H1 (cell line): Measurements from ENCODE around the gene SPIRE1. TPM values are rescaled to one million over a fixed set of nuclear protein-coding genes. Genes with fewer than 3 reads are reported as not detected.

Experiments used
- KDM5A ChIP-seq: fragments of 200-600 bp; IDR thresholded peaks from 2 replicates; pipeline ENCODE4 v1.7.1; 2012; ENCODE audit warnings: mild to moderate bottlenecking, low read length, inconsistent platforms, mixed read lengths
- MAFK ChIP-seq: IDR thresholded peaks from 2 replicates; pipeline ENCODE4 v1.6.1; 2012; ENCODE audit warnings: low read depth, mild to moderate bottlenecking, improper control_type of control experiment, low read length
- SAP30 ChIP-seq: fragments of 300-600 bp; sonication (generic); IDR thresholded peaks from 2 replicates; pipeline ENCODE4 v1.7.1; 2012; ENCODE audit warnings: low read length, moderate library complexity, mild to moderate bottlenecking, inconsistent platforms; ENCODE audit not compliant: insufficient read depth, insufficient replicate concordance
- YY1 ChIP-seq: IDR thresholded peaks from 2 replicates; pipeline ENCODE4 v1.6.1; 2011; ENCODE audit warnings: low read depth, mild to moderate bottlenecking, low read length
- polyA plus RNA-seq, 7 experiments: library from polyadenylated mRNA; depleted of rRNA in 3 of 7; stranded (reverse) in 5 of 7; unstranded in 2 of 7; fragments of >200 nt in 5 of 7; fragments of 200-250 nt in 2 of 7; gene quantifications; 1 replicate in 5 of 7; 2 replicates in 1 of 7; 4 replicates in 1 of 7; pipeline versions ENCODE4 v1.2.1 to v1.2.3, GENCODE V29; 2011 to 2013; ENCODE audit warnings: missing spikeins in 2 of 7, mixed read lengths in 2 of 7
- total RNA-seq: library from RNA; stranded (reverse); fragmentation: NEBNext Ultra II Directional; extraction: Animal tissue kit (Norgen Biotek cat#: 25700); gene quantifications from 2 replicates; pipeline ENCODE4 v1.2.1, GENCODE V29; 2021

The SPIRE1 gene
- total and polyA plus RNA-seq, 2 of the 8 experiments (the other 6 are each of a cell fraction or from before 2014, with no cell fraction given), result 6.0 to 21.5 TPM

DNA sequence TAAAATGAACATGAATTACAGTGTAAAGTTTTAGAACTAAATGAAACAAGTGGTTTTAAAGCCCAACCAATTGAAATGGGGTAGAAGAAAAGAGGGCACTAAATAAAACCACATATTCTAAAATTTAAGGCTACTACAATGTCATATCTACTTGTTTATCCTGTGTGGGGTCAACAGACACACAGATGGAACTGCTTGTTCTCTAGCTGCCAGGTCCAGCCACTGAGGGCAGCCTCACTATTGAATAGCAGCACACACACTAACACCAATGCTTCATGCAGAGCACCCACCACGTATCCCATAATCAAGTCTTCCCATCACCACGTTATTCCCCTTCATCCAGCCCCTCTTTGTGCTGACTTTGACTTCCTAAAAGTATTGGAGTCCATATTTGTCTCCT lies 88.1 kb downstream of the SPIRE1 start (continued):
- no peak for TF ChIP-seq SAP30
- no peak for TF ChIP-seq YY1
- TF ChIP-seq KDM5A, result no peak
- no peak for TF ChIP-seq MAFK
